Stomach (tissue), 9 donors: Measurements from ENCODE around the gene HTR1B. TPM values are rescaled to one million over a fixed set of nuclear protein-coding genes. Genes with fewer than 3 reads are reported as not detected.

Experiments
- DNase-seq, 2 donors: peaks; one replicate each; pipeline versions ENCODE4 v3.0.0 to v3.0.0-alpha.2; 2013 to 2019
- H3K27ac ChIP-seq, 5 donors: fragments of 200-600 bp in 4 of 5; sonication (generic) in 4 of 5; one replicate each; pipeline ENCODE4 v1.5.1; 2013 to 2019; ENCODE audit warnings: mild to moderate bottlenecking in 1 of 5, moderate library complexity in 1 of 5
- H3K27me3 ChIP-seq, 3 donors: fragments of 200-600 bp; sonication (generic); one replicate each; pipeline ENCODE4 v1.5.1; 2017 to 2019; ENCODE audit warnings: mixed run types in 1 of 3
- H3K36me3 ChIP-seq, 4 donors: fragments of 200-600 bp; sonication (generic); 1 replicate in 3 of 4; 2 replicates in 1 of 4; pipeline ENCODE4 v1.5.1; 2016 to 2019
- H3K4me1 ChIP-seq, 4 donors: fragments of 200-600 bp; sonication (generic); one replicate each; pipeline ENCODE4 v1.5.1; 2016 to 2019
- H3K4me3 ChIP-seq, 4 donors: fragments of 200-600 bp; sonication (generic) in 3 of 4; one replicate each; pipeline ENCODE4 v1.5.1; 2016 to 2019; ENCODE audit warnings: mild to moderate bottlenecking in 1 of 4
- H3K9me3 ChIP-seq, 4 donors: fragments of 200-600 bp; sonication (generic); one replicate each; pipeline ENCODE4 v1.5.1; 2016 to 2019
- CTCF ChIP-seq, 7 experiments: fragments of 450-650 bp in 4 of 7; fragments of 200-600 bp in 3 of 7; sonication (generic) in 3 of 7; IDR thresholded peaks; one replicate each; pipeline ENCODE4 v1.5.1; 2016 to 2019; ENCODE audit warnings: antibody characterized with exemption in 7 of 7, control low read depth in 2 of 7, mild to moderate bottlenecking in 1 of 7
- EP300 ChIP-seq: sonication (generic); formaldehyde crosslinking; IDR thresholded peaks from one replicate; pipeline ENCODE4 v1.6.1; 2017; ENCODE audit warnings: antibody characterized with exemption
- POLR2A ChIP-seq, 4 donors: fragments of 450-650 bp; IDR thresholded peaks; one replicate each; pipeline ENCODE4 v1.6.1; 2016; ENCODE audit warnings: antibody characterized with exemption in 4 of 4, control low read depth in 2 of 4, mild to moderate bottlenecking in 1 of 4, moderate library complexity in 1 of 4
- POLR2AphosphoS5 ChIP-seq, 3 donors: sonication (generic); formaldehyde crosslinking; IDR thresholded peaks; one replicate each; pipeline ENCODE4 v1.6.1; 2016; ENCODE audit warnings: antibody characterized with exemption in 3 of 3
- WGBS, 5 donors: extraction: QIAGEN DNeasy Blood & Tissue Kit in 3 of 5; methylation state at CpG; one replicate each; pipeline versions ENCODE4 v1.1.5 to v1.1.7; 2013 to 2018; 5-methylcytosine and 5-hydroxymethylcytosine counted together
- intact Hi-C: fragments of 100-400 bp; cut with DNase I; formaldehyde crosslinking; loops from one replicate; pipeline ENCODE4 v1.15.1; 2023; ENCODE audit warnings: low total_unique reads
- polyA plus RNA-seq, 3 donors: library from polyadenylated mRNA; stranded (reverse); fragments of 200-250 nt; gene quantifications; one replicate each; pipeline ENCODE4 v1.2.3, GENCODE V29; 2013
- total RNA-seq, 5 donors: library from RNA; depleted of rRNA; stranded (reverse); fragments of >200 nt; gene quantifications; one replicate each; pipeline versions ENCODE4 v1.1.0 to v1.2.3, GENCODE V29; 2014 to 2016
- donor health status: healthy with polysubstance abuse.
- donor health status: Bipolar disorder and iron deficiency.
- donor health status: healthy.

Gene HTR1B
- total and polyA plus RNA-seq, 8 donors = 0.10 to 3.5 (median 2.3) TPM; not detected in 3

GRCh38 chr6:77456531-77457248, 6.6 kb downstream of the HTR1B start:
- Histone ChIP-seq H3K27me3 (peaks cover 0 to 15% (median 0%) of the 10 kb centered on the region in 3 donors), H3K9me3 (no peaks in the 10 kb centered on the region)

GRCh38 chr6:77455271-77455670, 8.0 kb downstream of the HTR1B start:
- intact Hi-C loops = loop anchor here (5.0 kb wide), 1 partner anchor 1518 kb away; no protein-coding TSS in a partner anchor
- TF ChIP-seq POLR2A (IDR thresholded peaks at IDR 0.05) (no peak), CTCF (IDR thresholded peaks at IDR 0.05) (no peak), POLR2AphosphoS5 (IDR thresholded peaks at IDR 0.05) (no peak), EP300 (no peak)
- no peaks in the 10 kb centered on the region for H3K4me1 ChIP-seq

More at GRCh38 chr6:77456531-77457248, 6.6 kb downstream of the HTR1B start:
- no peak overlapping the region for H3K4me3 ChIP-seq
- 65 to 72% (median 69%) methylated on average over 5 of the region's 5 CpGs for WGBS, 5 donors
- H3K4me1 ChIP-seq = no peaks in the 10 kb centered on the region
- peak in 1 of 2 donors; percentile 22 for DNase-seq
- H3K36me3 ChIP-seq = no peaks in the 10 kb centered on the region
- TF ChIP-seq EP300 (no peak), POLR2AphosphoS5 (IDR thresholded peaks at IDR 0.05) (peak in 1 of 3 donors; percentile 7), POLR2A (IDR thresholded peaks at IDR 0.05) (no peak), CTCF (IDR thresholded peaks at IDR 0.05) (no peak)
- no peak overlapping the region for H3K27ac ChIP-seq
- intact Hi-C loops = loop anchor here (5.0 kb wide), 1 partner anchor 1519 kb away; no protein-coding TSS in a partner anchor

GRCh38 chr6:77454386-77454785, 8.9 kb downstream of the HTR1B start:
- Histone ChIP-seq H3K9me3 (no peaks in the 10 kb centered on the region), H3K4me1 (no peaks in the 10 kb centered on the region), H3K36me3 (no peaks in the 10 kb centered on the region), H3K27ac (no peak overlapping the region), H3K27me3 (no peaks in the 10 kb centered on the region), H3K4me3 (no peak overlapping the region)
- no peak for TF ChIP-seq POLR2AphosphoS5 (IDR thresholded peaks at IDR 0.05)
- TF ChIP-seq EP300 = no peak
- 76 to 87% (median 85%) methylated on average over 2 of the region's 2 CpGs for WGBS, 5 donors
- DNase-seq = no peak
- intact Hi-C loops = no loop called here

More at GRCh38 chr6:77455271-77455670, 8.0 kb downstream of the HTR1B start:
- Histone ChIP-seq H3K36me3 (no peaks in the 10 kb centered on the region), H3K4me3 (no peak overlapping the region), H3K9me3 (no peaks in the 10 kb centered on the region), H3K27me3 (peaks cover 0 to 7% (median 0%) of the 10 kb centered on the region in 3 donors), H3K27ac (no peak overlapping the region)
- DNase-seq = no peak

GRCh38 chr6:77451466-77451865, 11.8 kb downstream of the HTR1B start:
- TF ChIP-seq POLR2A (IDR thresholded peaks at IDR 0.05) = no peak
- no peak for TF ChIP-seq CTCF (IDR thresholded peaks at IDR 0.05)
- no peak for TF ChIP-seq POLR2AphosphoS5 (IDR thresholded peaks at IDR 0.05)
- no peak for TF ChIP-seq EP300
- Histone ChIP-seq H3K27me3 (no peaks in the 10 kb centered on the region), H3K4me3 (no peak overlapping the region), H3K4me1 (no peaks in the 10 kb centered on the region), H3K36me3 (no peaks in the 10 kb centered on the region), H3K9me3 (no peaks in the 10 kb centered on the region), H3K27ac (no peak overlapping the region)
- DNase-seq = no peak
- intact Hi-C loops = no loop called here
- WGBS, 5 donors = 85 to 92% (median 89%) methylated on average over 4 of the region's 4 CpGs

GRCh38 chr6:77450924-77451323, 12.4 kb downstream of the HTR1B start:
- TF ChIP-seq POLR2A (IDR thresholded peaks at IDR 0.05) (no peak), CTCF (IDR thresholded peaks at IDR 0.05) (no peak), EP300 (no peak), POLR2AphosphoS5 (IDR thresholded peaks at IDR 0.05) (no peak)
- H3K9me3 ChIP-seq = no peaks in the 10 kb centered on the region
- H3K36me3 ChIP-seq = no peaks in the 10 kb centered on the region
- DNase-seq = no peak
- H3K27me3 ChIP-seq = no peaks in the 10 kb centered on the region
- H3K4me1 ChIP-seq = no peaks in the 10 kb centered on the region
- no peak overlapping the region for H3K4me3 ChIP-seq
- intact Hi-C loops = no loop called here
- H3K27ac ChIP-seq = no peak overlapping the region
